Endothelial cell of umbilical vein (primary cell): Measurements from ENCODE around the gene METTL21C. TPM values are rescaled to one million over a fixed set of nuclear protein-coding genes. Genes with fewer than 3 reads are reported as not detected.

Source experiments
- BruUV-seq: library from RNA; stranded (reverse); fragments of 400-500 nt; replicated peaks from 2 replicates; lab custom pipeline; 2021; lab: Mats Ljungman, UMichigan
- CTCF ChIA-PET: fragments of 300-600, 350-600 bp; sonication (Branson Sonifier 250); formaldehyde crosslinking; loops from one replicate; lab custom pipeline; 2021; ENCODE audit warnings: antibody characterized with exemption, inconsistent platforms; lab: Charles Lee
- POLR2A ChIA-PET: fragments of 300-600, 350-600 bp; sonication (Branson Sonifier 250); formaldehyde crosslinking; loops from one replicate; lab custom pipeline; 2021; ENCODE audit warnings: antibody characterized with exemption, inconsistent platforms; lab: Charles Lee
- DNase-seq: peaks from one replicate; pipeline ENCODE4 v3.0.0-alpha.2; 2011; ENCODE audit warnings: low read depth, low spot score
- FAIRE-seq: peaks from 2 replicates; lab custom pipeline; 2011; peaks lifted over from hg19 to GRCh38; lab: Jason Lieb, UNC
- H2AFZ ChIP-seq: 2 replicates; pipeline ENCODE4 v1.6.0; 2012; ENCODE audit warnings: low read depth, low read length, control low read depth, inconsistent platforms
- H3K27ac ChIP-seq: 2 replicates; pipeline ENCODE4 v1.5.1; 2011; ENCODE audit warnings: low read depth, mild to moderate bottlenecking, control low read depth, low read length, moderate library complexity; ENCODE audit not compliant: insufficient read depth
- H3K27me3 ChIP-seq, 2 experiments: 2 replicates each; pipeline versions ENCODE4 v1.6.0 to v1.6.1; 2011; ENCODE audit warnings: low read length in 2 of 2, mixed read lengths in 1 of 2; ENCODE audit not compliant: control insufficient read depth in 2 of 2, insufficient read depth in 2 of 2
- H3K36me3 ChIP-seq, 2 experiments: 2 replicates in 1 of 2; 3 replicates in 1 of 2; pipeline ENCODE4 v1.5.1; 2011; ENCODE audit warnings: low read length in 2 of 2, mild to moderate bottlenecking in 1 of 2, moderate library complexity in 1 of 2; ENCODE audit not compliant: control insufficient read depth in 2 of 2, insufficient read depth in 2 of 2; ENCODE audit errors: extremely low read depth in 1 of 2
- H3K4me1 ChIP-seq: 3 replicates; pipeline ENCODE4 v1.5.1; 2011; ENCODE audit warnings: mild to moderate bottlenecking, low read length; ENCODE audit not compliant: control insufficient read depth, insufficient read depth; ENCODE audit errors: extremely low read depth
- H3K4me2 ChIP-seq: 2 replicates; pipeline ENCODE4 v1.6.1; 2011; ENCODE audit warnings: low read length, control low read depth, mixed read lengths; ENCODE audit not compliant: insufficient read depth
- H3K4me3 ChIP-seq, 3 experiments: fragments of 200-600 bp in 1 of 3; sonication (generic), shearing (Covaris generic) in 1 of 3; replicated peaks in 1 of 3; 2 replicates each; pipeline ENCODE4 v1.5.1; 2011 to 2016; ENCODE audit warnings: control low read depth in 3 of 3, low read length in 3 of 3, mild to moderate bottlenecking in 2 of 3, inconsistent platforms in 1 of 3, low read depth in 1 of 3, moderate library complexity in 1 of 3; ENCODE audit not compliant: insufficient read depth in 1 of 3
- H3K79me2 ChIP-seq: 2 replicates; pipeline ENCODE4 v1.6.0; 2012; ENCODE audit warnings: low read length, inconsistent platforms; ENCODE audit not compliant: control insufficient read depth, insufficient read depth
- H3K9ac ChIP-seq: replicated peaks from 2 replicates; pipeline ENCODE3; 2011; ENCODE audit warnings: low read length, control low read depth; ENCODE audit not compliant: insufficient read depth; ENCODE audit errors: extremely low read depth
- H3K9me1 ChIP-seq: replicated peaks from 3 replicates; pipeline ENCODE4 v1.6.0; 2011; ENCODE audit warnings: mild to moderate bottlenecking, low read length; ENCODE audit not compliant: control insufficient read depth, insufficient read depth; ENCODE audit errors: extremely low read depth
- H3K9me3 ChIP-seq: replicated peaks from 2 replicates; pipeline ENCODE4 v1.5.1; 2012; ENCODE audit warnings: low read length, inconsistent platforms; ENCODE audit not compliant: control insufficient read depth, insufficient read depth
- H4K20me1 ChIP-seq: replicated peaks from 2 replicates; pipeline ENCODE3; 2011; ENCODE audit warnings: mild to moderate bottlenecking, low read length; ENCODE audit not compliant: control insufficient read depth, insufficient read depth; ENCODE audit errors: extremely low read depth
- CTCF ChIP-seq, 2 donors: IDR thresholded peaks; 1 replicate in 1 of 2; 2 replicates in 1 of 2; pipeline ENCODE4 v1.5.1; 2011; ENCODE audit warnings: low read length in 2 of 2, mild to moderate bottlenecking in 2 of 2, moderate library complexity in 2 of 2, control low read depth in 1 of 2, inconsistent platforms in 1 of 2, low read depth in 1 of 2; ENCODE audit not compliant: insufficient read depth in 1 of 2; ENCODE audit errors: extremely low read depth in 1 of 2
- EZH2 ChIP-seq: IDR thresholded peaks from 2 replicates; pipeline ENCODE4 v1.6.1; 2012; ENCODE audit warnings: borderline replicate concordance, low read depth, mild to moderate bottlenecking, moderate library complexity, low read length, inconsistent platforms; ENCODE audit not compliant: severe bottlenecking
- FOS ChIP-seq: IDR thresholded peaks from 2 replicates; pipeline ENCODE4 v1.6.1; 2011; ENCODE audit warnings: mild to moderate bottlenecking, low read length, moderate library complexity, borderline replicate concordance; ENCODE audit not compliant: insufficient read depth
- GATA2 ChIP-seq: IDR thresholded peaks from 2 replicates; pipeline ENCODE4 v1.7.0; 2011; ENCODE audit warnings: low read depth, mild to moderate bottlenecking, moderate library complexity, mixed read lengths, low read length; ENCODE audit not compliant: insufficient read length, insufficient read depth
- JUN ChIP-seq: IDR thresholded peaks from 2 replicates; pipeline ENCODE4 v1.6.1; 2011; ENCODE audit warnings: borderline replicate concordance, low read depth; ENCODE audit not compliant: insufficient read length, insufficient read depth
- MYC ChIP-seq: IDR thresholded peaks from one replicate; pipeline ENCODE4 v1.6.1; 2011; ENCODE audit warnings: mild to moderate bottlenecking, low read depth, low read length
- POLR2A ChIP-seq: IDR thresholded peaks from 2 replicates; pipeline ENCODE4 v1.6.1; 2012; ENCODE audit warnings: low read depth, mild to moderate bottlenecking, control low read depth, low read length
- POLR2AphosphoS5 ChIP-seq: IDR thresholded peaks from 2 replicates; pipeline ENCODE4 v1.6.1; 2012; ENCODE audit warnings: low read depth, mild to moderate bottlenecking, control low read depth, low read length, moderate library complexity; ENCODE audit not compliant: insufficient read depth
- dilution Hi-C: fragments of 300-500 bp; cut with MboI; formaldehyde crosslinking; loops from one replicate; pipeline ENCODE4 v1.15.0; 2019; ENCODE audit warnings: low sequenced_read_pairs; ENCODE audit not compliant: extremely low pct_ligation_motif_present
- intact Hi-C: fragments of 100-400 bp; cut with micrococcal nuclease; formaldehyde crosslinking; loops from one replicate; pipeline ENCODE4 v1.10.0; 2022
- polyA plus RNA-seq, 4 experiments: library from polyadenylated mRNA; depleted of rRNA in 3 of 4; stranded (reverse) in 3 of 4; unstranded in 1 of 4; fragments of >200 nt; gene quantifications; 2 replicates each; pipeline versions ENCODE4 v1.2.1 to v1.2.3, GENCODE V29; 2011 to 2012; ENCODE audit warnings: missing spikeins in 1 of 4
- total RNA-seq: library from RNA; stranded (reverse); gene quantifications from 2 replicates; pipeline ENCODE4 v1.2.3, GENCODE V29; 2021
- TF ChIP-seq, protein P1 (sequence below): IDR thresholded peaks from 2 replicates; pipeline ENCODE4 v1.6.1; 2011; ENCODE audit not compliant: insufficient read depth, insufficient read length

The METTL21C gene
- total and polyA plus RNA-seq, 2 donors (not counting 3 experiments of a cell fraction or from before 2014, with no cell fraction given): not detected

GRCh38 chr13:102703726-102704035 lies 8.8 kb upstream of the METTL21C start:
- peak overlapping the region; percentile 58 for H3K27ac ChIP-seq
- no peaks in the 10 kb centered on the region for H3K27me3 ChIP-seq
- H3K4me1 ChIP-seq: peaks cover 48% of the 10 kb centered on the region
- H3K79me2 ChIP-seq: no peaks in the 10 kb centered on the region
- H2AFZ ChIP-seq: peak overlapping the region; percentile 45
- intact Hi-C loops: loop anchor here (1.0 to 2.0 kb wide), 3 partner anchors 23 to 70 kb away; partner anchors contain the start of gene TEX30
- H4K20me1 ChIP-seq: no peaks in the 10 kb centered on the region
- ChIA-PET CTCF (interaction anchor here (0.9 to 2.1 kb wide), 3 partner anchors 10 to 111 kb away, joined by 4 to 13 read pairs (median 7); no protein-coding TSS in a partner anchor), POLR2A (interaction anchor here (0.5 to 1.2 kb wide), 3 partner anchors 21 to 100 kb away, joined by 3 read pairs; partner anchors contain the start of gene TEX30)
- H3K9me1 ChIP-seq: no peaks in the 10 kb centered on the region
- peak overlapping the region; percentile 16 for H3K9ac ChIP-seq
- TF ChIP-seq JUN (no peak), MYC (no peak), POLR2A (no peak), EZH2 (no peak), GATA2 (peak; percentile 76), CTCF (IDR thresholded peaks at IDR 0.05; ENCODE audit: extremely low read depth in 1 of 2, insufficient read depth in 1 of 2, low read depth in 1 of 2, low read length in 2 of 2) (no peak), POLR2AphosphoS5 (no peak), FOS (peak; percentile 14)
- TF ChIP-seq, protein P1, sequence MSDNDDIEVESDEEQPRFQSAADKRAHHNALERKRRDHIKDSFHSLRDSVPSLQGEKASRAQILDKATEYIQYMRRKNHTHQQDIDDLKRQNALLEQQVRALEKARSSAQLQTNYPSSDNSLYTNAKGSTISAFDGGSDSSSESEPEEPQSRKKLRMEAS: no peak
- BruUV-seq: no TSS peak
- dilution Hi-C loops: no loop called here
- H3K4me3 ChIP-seq: no peak overlapping the region
- DNase-seq (peak; percentile 75), FAIRE-seq (peak; percentile 55)
- H3K4me2 ChIP-seq: peak overlapping the region; percentile 53
- no peaks in the 10 kb centered on the region for H3K36me3 ChIP-seq
- no peaks in the 10 kb centered on the region for H3K9me3 ChIP-seq
